Common myeloid progenitor, CD34-positive (primary cell): ENCODE data around the gene OR52B6. TPM values are rescaled to one million over a fixed set of nuclear protein-coding genes. Genes with fewer than 3 reads are reported as not detected.

Experiments used
- CTCF ChIA-PET: fragments of 350-600 bp; sonication (Branson Sonifier 250); formaldehyde crosslinking; loops from one replicate; lab custom pipeline; 2021; ENCODE audit warnings: antibody characterized with exemption; lab: Charles Lee
- POLR2A ChIA-PET: fragments of 350-600 bp; sonication (Branson Sonifier 250); formaldehyde crosslinking; loops from one replicate; lab custom pipeline; 2021; ENCODE audit warnings: antibody characterized with exemption; lab: Charles Lee
- DNase-seq, 3 donors: peaks; one replicate each; pipeline versions ENCODE4 v3.0.0 to v3.0.0-alpha.2; 2013
- H3K27ac ChIP-seq, 2 experiments: 1 replicate in 1 of 2; 2 replicates in 1 of 2; pipeline ENCODE4 v1.7.0; 2013; ENCODE audit warnings: inconsistent platforms in 2 of 2, low read length in 2 of 2, mild to moderate bottlenecking in 2 of 2, low read depth in 1 of 2, moderate library complexity in 1 of 2; ENCODE audit not compliant: severe bottlenecking in 2 of 2, insufficient read depth in 1 of 2, poor library complexity in 1 of 2
- H3K27me3 ChIP-seq, 5 experiments: replicated peaks in 2 of 5; 1 replicate in 3 of 5; 2 replicates in 2 of 5; pipeline versions ENCODE4 v1.6.1 to v1.7.0; 2013; ENCODE audit warnings: low read length in 4 of 5, mild to moderate bottlenecking in 2 of 5, moderate library complexity in 2 of 5, inconsistent platforms in 1 of 5; ENCODE audit not compliant: insufficient read depth in 5 of 5, control insufficient read depth in 4 of 5
- H3K36me3 ChIP-seq, 4 experiments: 1 replicate in 2 of 4; 2 replicates in 2 of 4; pipeline versions ENCODE4 v1.6.1 to v1.7.0; 2013; ENCODE audit warnings: low read length in 3 of 4, control low read depth in 1 of 4, mild to moderate bottlenecking in 1 of 4; ENCODE audit not compliant: control insufficient read depth in 4 of 4, insufficient read depth in 4 of 4
- H3K4me1 ChIP-seq, 4 experiments: 1 replicate in 3 of 4; 2 replicates in 1 of 4; pipeline versions ENCODE4 v1.6.1 to v1.7.1; 2013; ENCODE audit warnings: low read length in 3 of 4, mild to moderate bottlenecking in 3 of 4, control low read depth in 1 of 4, inconsistent platforms in 1 of 4, moderate library complexity in 1 of 4; ENCODE audit not compliant: control insufficient read depth in 4 of 4, insufficient read depth in 4 of 4; ENCODE audit errors: control extremely low read depth in 1 of 4
- H3K4me3 ChIP-seq, 7 experiments: 1 replicate in 4 of 7; 2 replicates in 3 of 7; pipeline versions ENCODE4 v1.5.1 to v1.7.0; 2013; ENCODE audit warnings: mild to moderate bottlenecking in 7 of 7, low read length in 6 of 7, moderate library complexity in 6 of 7, inconsistent platforms in 2 of 7, low read depth in 2 of 7, control low read depth in 1 of 7; ENCODE audit not compliant: insufficient read depth in 4 of 7, control insufficient read depth in 1 of 7; ENCODE audit errors: extremely low read depth in 1 of 7
- H3K9me3 ChIP-seq, 5 experiments: 1 replicate in 4 of 5; 2 replicates in 1 of 5; pipeline versions ENCODE4 v1.6.1 to v1.7.1; 2013; ENCODE audit warnings: low read length in 4 of 5, mild to moderate bottlenecking in 2 of 5, inconsistent platforms in 1 of 5, low read depth in 1 of 5, moderate library complexity in 1 of 5; ENCODE audit not compliant: control insufficient read depth in 4 of 5, insufficient read depth in 2 of 5; ENCODE audit errors: control extremely low read depth in 1 of 5
- WGBS: methylation state at CpG from one replicate; pipeline ENCODE4 v1.1.5; 2013; ENCODE audit not compliant: insufficient coverage; 5-methylcytosine and 5-hydroxymethylcytosine counted together
- polyA plus RNA-seq: library from polyadenylated mRNA; unstranded; fragments of 120-200 nt; gene quantifications from one replicate; pipeline ENCODE4 v1.2.1, GENCODE V29; 2013

OR52B6 gene, protein sequence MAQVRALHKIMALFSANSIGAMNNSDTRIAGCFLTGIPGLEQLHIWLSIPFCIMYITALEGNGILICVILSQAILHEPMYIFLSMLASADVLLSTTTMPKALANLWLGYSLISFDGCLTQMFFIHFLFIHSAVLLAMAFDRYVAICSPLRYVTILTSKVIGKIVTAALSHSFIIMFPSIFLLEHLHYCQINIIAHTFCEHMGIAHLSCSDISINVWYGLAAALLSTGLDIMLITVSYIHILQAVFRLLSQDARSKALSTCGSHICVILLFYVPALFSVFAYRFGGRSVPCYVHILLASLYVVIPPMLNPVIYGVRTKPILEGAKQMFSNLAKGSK
- 0.24 TPM for polyA plus RNA-seq

DNA sequence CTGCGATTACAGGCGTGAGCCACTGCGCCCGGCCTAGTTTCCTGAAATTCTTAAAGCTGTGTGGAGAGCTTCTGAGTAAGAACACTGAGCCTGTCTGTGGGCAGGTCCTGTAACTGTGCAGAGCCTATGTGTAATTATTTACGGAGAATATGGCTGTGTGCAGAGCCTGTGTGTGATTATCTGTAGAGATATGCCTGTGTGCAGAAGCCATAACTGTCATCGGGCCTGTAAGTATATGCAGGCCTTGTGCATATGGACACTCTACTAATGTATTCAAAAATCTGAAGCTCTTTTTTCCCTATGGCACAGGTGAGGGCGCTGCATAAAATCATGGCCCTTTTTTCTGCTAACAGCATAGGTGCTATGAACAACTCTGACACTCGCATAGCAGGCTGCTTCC, at the start of gene OR52B6:
Gene OR52B6 (plus strand): TSS at position 301 of the 400 bp plus-strand sequence. CDS start 0 bp downstream, at position 301.
- no peak within 1 kb of the TSS for H3K4me3 ChIP-seq
- peaks cover 0 to 2% (median 0%) of the 10 kb centered on the region in 5 experiments for H3K27me3 ChIP-seq
- no peaks in the 10 kb centered on the region for H3K9me3 ChIP-seq
- H3K27ac ChIP-seq = no peak within 1 kb of the TSS
- no peaks in the 10 kb centered on the region for H3K36me3 ChIP-seq
- no peaks in the 10 kb centered on the region for H3K4me1 ChIP-seq
- WGBS = 98% methylated on average over 8 of the region's 8 CpGs
- ChIA-PET CTCF (no interaction called here), POLR2A (no interaction called here)
- DNase-seq = no peak

DNA sequence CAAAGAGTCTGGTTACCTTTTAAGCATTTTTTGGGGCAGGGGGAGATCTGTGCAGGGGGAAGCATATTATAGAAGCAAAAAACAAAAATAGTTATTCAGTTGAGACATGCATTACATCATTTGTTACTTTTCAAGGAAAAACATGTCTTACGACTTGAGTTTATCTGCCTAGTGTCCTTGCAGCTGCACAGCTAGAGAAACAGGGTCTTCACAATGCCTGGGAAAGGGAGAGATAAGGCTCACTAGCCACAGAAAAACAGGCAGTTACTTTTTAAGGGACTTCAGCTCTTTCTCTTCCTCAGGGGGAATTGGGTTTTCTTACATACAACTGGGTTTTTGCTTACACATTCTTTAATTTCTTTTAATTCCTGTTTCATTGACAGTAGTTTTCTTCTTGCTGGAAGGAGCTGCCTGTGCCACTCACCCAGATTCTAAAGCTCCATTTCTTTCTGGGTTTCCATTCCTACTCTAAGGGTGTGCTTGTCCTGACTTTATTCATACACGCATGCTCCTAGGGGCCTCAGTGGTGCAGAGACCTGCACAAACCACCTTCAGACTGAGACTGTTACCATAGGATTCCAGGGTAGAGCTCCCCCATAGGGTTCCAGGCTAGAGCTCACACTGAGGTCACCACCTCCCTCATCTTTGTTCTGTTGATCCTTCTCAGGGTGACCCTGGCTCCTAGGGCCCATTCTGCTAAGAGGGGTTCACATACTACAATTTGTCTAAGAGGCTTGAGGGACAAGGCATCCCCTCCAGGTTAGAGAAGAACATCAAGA, 49.4 kb upstream of the OR52B6 start:
- no peak overlapping the region for H3K4me3 ChIP-seq
- H3K4me1 ChIP-seq = no peaks in the 10 kb centered on the region
- no peaks in the 10 kb centered on the region for H3K36me3 ChIP-seq
- DNase-seq = peak in 2 of 3 donors; percentile 17 to 56
- H3K27me3 ChIP-seq = no peaks in the 10 kb centered on the region
- WGBS = 100% methylated on average over 1 of the region's 2 CpGs
- peak overlapping the region in 1 of 2 experiments; percentile 62 for H3K27ac ChIP-seq
- ChIA-PET CTCF (no interaction called here), POLR2A (no interaction called here)
- no peaks in the 10 kb centered on the region for H3K9me3 ChIP-seq

DNA sequence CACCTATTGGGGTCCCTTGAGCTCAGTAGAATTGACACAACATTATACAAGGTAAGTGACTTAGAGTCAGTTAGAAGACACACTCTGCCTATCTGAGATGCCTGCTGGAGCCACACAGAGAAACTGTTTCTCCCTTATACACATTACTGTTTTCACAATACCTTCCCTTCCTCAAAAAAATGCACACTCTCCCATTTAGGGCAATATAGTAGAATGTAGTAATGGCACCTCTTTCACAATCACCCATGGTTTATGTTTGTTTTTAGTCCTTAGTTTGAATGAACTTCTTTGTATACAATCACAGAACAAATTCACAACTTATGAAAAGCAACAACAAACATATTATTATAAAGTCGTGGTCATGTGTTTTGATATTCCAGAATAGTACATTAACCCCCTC, 46.6 kb upstream of the OR52B6 start:
- no CpG with 5 or more reads among the region's 1 CpG for WGBS
- H3K36me3 ChIP-seq = no peaks in the 10 kb centered on the region
- ChIA-PET CTCF (no interaction called here), POLR2A (no interaction called here)
- H3K4me3 ChIP-seq = no peak overlapping the region
- no peak overlapping the region for H3K27ac ChIP-seq
- H3K9me3 ChIP-seq = peaks cover 0 to 3% (median 0%) of the 10 kb centered on the region in 5 experiments
- no peaks in the 10 kb centered on the region for H3K27me3 ChIP-seq
- H3K4me1 ChIP-seq = no peaks in the 10 kb centered on the region
- DNase-seq = no peak

DNA sequence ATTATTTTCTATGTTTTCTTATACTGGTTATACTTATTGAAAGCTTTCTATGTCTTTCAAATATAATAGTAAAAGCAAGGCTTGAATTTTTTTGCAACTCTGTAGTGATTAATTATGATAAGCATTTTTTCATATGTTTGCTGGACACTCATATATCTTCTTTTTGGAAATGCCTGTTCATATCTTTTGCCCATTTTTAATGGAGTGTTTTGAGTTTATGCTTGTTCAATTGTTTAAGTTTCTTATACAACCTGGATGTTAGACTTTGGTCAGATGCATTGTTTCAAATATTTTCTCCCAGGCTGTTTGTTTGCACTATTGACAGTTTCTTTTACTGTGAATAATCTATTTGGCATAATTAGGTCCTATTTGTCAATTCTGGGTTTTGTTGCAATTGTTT, 44.2 kb upstream of the OR52B6 start:
- DNase-seq = no peak
- Histone ChIP-seq H3K4me1 (no peaks in the 10 kb centered on the region), H3K36me3 (no peaks in the 10 kb centered on the region), H3K9me3 (peaks cover 0 to 3% (median 0%) of the 10 kb centered on the region in 5 experiments), H3K27ac (no peak overlapping the region), H3K4me3 (no peak overlapping the region), H3K27me3 (no peaks in the 10 kb centered on the region)
- POLR2A ChIA-PET = no interaction called here
- CTCF ChIA-PET = interaction anchor here (1.1 kb wide), 1 partner anchor 10 kb away, joined by 3 read pairs; no protein-coding TSS in a partner anchor

DNA sequence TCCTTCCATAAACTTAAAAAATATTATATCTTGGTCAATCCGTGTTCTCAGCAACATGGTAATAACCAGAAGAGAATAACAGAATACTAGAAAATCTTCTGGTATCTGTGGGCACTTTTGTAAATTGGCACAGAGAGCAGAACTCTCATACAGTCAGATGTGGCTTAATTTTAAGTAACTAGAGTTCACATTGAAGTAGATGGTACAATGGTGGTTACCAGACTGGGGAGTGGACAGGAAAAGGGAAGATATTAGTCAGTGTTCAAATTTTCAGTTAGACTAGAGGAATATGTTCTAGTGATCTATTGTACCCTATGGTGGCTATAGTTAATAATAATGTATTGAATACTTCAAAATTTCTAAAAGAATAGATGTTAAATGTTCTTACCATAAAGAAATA, 39.2 kb upstream of the OR52B6 start:
- no peak for DNase-seq
- no peak overlapping the region for H3K27ac ChIP-seq
- H3K9me3 ChIP-seq = peaks cover 0 to 4% (median 0%) of the 10 kb centered on the region in 5 experiments
- H3K27me3 ChIP-seq = no peaks in the 10 kb centered on the region
- ChIA-PET POLR2A (no interaction called here), CTCF (no interaction called here)
- no CpG with 5 or more reads among the region's 1 CpG for WGBS
- H3K36me3 ChIP-seq = no peaks in the 10 kb centered on the region
- H3K4me1 ChIP-seq = no peaks in the 10 kb centered on the region
- H3K4me3 ChIP-seq = no peak overlapping the region

DNA sequence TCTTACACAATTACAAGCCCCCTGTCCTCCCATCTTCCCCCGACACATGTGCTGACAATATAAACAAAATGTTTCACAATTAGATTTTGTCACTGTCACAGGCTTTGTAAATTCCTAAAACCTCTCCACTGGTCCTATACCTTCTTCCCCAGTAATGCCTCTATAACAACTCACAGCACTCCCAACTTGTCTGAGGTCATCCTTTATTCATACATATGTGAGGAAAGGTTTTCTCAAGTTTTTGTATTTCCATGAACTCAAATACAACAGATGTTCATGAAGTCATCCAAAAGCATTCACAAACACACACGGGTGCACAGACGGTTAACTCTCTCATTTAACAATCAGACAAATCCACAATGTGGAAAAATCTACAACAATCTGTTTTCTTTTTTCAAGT, 34.2 kb upstream of the OR52B6 start:
- no peak overlapping the region for H3K4me3 ChIP-seq
- WGBS = 100% methylated on average over 2 of the region's 3 CpGs
- ChIA-PET CTCF (no interaction called here), POLR2A (no interaction called here)
- no peaks in the 10 kb centered on the region for H3K27me3 ChIP-seq
- no peak for DNase-seq
- no peaks in the 10 kb centered on the region for H3K4me1 ChIP-seq
- no peaks in the 10 kb centered on the region for H3K36me3 ChIP-seq
- H3K9me3 ChIP-seq = peaks cover 0 to 1% (median 0%) of the 10 kb centered on the region in 5 experiments
- H3K27ac ChIP-seq = no peak overlapping the region

DNA sequence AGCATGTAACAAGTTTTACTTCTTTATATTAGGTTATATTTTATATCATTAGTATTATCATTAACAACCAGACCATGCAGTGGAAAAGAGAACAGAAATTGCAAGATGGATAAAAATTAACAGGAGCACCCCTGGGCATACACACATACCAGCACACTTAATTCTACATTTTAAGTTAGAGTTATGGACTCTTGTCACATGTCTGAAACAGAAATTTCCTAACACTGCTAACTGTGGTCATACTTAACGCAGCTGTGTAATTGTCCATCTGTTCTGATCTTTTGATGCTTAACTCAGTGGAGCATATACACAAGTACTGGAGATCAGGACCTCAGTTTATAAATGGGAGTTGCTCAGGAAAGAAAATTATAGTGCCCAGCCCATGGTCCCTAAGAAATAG, 32.7 kb upstream of the OR52B6 start:
- H3K4me3 ChIP-seq = no peak overlapping the region
- no peaks in the 10 kb centered on the region for H3K36me3 ChIP-seq
- peaks cover 0 to 1% (median 0%) of the 10 kb centered on the region in 5 experiments for H3K9me3 ChIP-seq
- WGBS = 100% methylated on average over 1 of the region's 1 CpG
- H3K27ac ChIP-seq = no peak overlapping the region
- H3K4me1 ChIP-seq = no peaks in the 10 kb centered on the region
- ChIA-PET CTCF (no interaction called here), POLR2A (interaction anchor here (1.1 kb wide), 1 partner anchor 9 kb away, joined by 3 read pairs; no protein-coding TSS in a partner anchor)
- no peaks in the 10 kb centered on the region for H3K27me3 ChIP-seq
- DNase-seq = no peak
